GM19238 (cell line): ENCODE data around the gene ATAD2B.

Experiments
- DNase-seq: peaks from one replicate; pipeline ENCODE4 v3.0.0; 2011; ENCODE audit warnings: low spot score; ENCODE audit not compliant: insufficient read length

The ATAD2B gene

GRCh38 chr2:23912054-23912453, 14.9 kb downstream of the ATAD2B start:
- DNase-seq = no peak

GRCh38 chr2:23905155-23905554, 21.8 kb downstream of the ATAD2B start:
- DNase-seq = no peak

DNA sequence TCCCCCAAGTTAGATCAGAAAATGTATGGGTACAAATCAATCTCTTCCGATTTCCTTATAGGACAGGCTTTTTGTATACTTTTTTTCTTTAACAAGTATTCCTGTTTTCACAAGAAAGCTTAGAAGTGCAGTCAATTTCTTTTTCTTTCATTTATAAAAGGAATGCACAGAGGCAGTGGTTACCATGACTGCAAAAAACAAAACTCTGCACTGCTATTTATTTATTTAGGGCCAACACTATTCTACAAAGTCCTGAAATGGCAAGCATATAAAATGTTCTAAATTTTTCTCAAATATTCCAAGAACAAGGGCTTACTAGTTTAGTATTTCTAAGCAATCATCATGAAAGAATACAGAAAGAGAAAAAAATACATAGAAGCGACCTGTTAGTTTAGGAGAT, 22.2 kb downstream of the ATAD2B start:
- no peak for DNase-seq

- DNase-seq = no peak
Observed at GRCh38 chr2:23904215-23904614, 22.7 kb downstream of the ATAD2B start.

DNA sequence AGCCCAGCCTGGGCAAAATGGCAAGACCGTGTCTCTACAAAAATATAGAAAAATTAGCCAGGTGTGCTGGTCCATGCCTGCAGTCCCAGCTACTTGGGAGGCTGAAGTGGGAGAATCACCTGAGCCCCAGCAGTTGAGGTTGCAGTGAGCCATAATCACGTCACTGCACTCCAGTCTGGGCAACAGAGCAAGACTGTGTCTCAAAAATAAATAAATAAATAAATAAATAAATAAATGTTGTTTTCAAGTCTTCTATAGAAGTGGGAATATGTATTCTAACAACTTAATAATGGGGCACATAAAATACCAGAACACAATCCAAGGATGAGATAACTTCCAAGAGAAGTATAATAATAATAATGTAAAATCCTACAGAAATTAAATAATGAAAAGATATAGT, 23.9 kb downstream of the ATAD2B start:
- DNase-seq = no peak

GRCh38 chr2:23901966-23902846, 24.7 kb downstream of the ATAD2B start:
- no peak for DNase-seq

- DNase-seq = no peak
Observed at GRCh38 chr2:23900541-23901322, 26.2 kb downstream of the ATAD2B start.

DNA sequence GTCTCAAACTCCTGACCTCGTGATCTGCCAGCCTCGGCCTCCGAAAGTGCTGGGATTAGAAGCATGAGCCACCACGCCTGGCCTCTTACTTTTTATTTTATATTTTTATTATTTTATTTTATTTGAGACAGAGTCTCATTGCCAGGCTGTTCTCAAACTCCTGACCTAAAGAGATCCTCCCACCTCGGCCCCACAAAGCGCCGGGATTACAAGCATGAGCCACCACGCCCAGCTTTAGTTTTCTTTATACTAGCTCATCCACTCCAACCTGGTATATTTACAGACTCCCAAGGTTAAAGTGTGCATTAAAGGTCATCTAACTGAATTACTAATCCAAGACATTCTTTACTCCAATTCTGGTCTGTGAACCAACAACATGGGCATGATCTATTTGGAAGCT, 26.8 kb downstream of the ATAD2B start:
- no peak for DNase-seq

GRCh38 chr2:23871206-23871605, 55.7 kb downstream of the ATAD2B start:
- no peak for DNase-seq

DNA sequence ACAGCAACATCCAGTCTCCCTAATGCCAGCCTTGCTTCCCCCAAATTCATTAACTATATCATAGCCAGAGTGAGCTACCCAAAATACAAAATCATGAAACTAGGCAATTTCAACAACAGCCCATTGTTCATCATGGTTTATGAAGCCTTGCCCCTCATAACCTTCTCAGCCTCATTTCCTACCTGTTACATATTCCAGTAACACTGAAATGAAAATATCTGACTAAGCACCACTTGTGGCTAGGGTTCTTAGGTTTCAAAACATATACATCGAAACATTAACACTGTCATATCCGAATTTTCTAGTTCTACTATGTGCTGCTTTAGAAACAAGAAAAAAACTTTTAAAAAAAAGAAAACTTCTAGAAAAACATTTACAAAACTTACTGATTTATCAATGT, 59.5 kb downstream of the ATAD2B start:
- DNase-seq = no peak

DNA sequence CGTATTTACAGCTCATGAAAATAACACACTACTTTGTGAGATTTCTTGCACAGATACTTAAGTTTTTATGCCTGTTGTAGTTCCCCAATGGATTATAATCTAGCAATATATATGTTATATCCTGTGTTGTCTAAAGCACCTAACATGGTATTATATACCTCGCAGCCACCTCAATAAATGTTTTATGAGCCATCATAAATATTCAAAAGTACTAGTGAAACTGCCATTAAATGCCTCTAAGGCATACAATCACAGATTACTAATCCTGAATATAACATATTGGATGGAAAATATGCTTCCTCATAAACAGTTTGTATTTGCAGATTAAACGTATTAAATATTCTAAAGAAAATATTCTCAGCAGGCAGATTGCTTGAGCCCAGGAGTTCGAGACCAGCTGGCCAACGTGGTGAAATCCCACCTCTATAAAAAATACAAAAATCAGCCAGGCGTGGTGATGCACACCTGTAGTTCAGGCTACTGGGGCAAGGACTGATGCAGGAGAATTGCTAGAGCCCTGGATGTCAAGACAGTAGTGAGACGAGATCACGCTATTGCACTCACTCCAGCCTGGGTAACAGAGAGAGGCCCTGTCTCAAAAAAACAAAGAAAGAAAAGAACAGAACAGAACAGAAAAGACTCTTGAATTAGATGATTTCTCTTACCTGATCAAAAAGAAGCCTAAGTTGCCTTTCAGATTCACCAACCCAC, 64.1 kb downstream of the ATAD2B start:
- DNase-seq = no peak

GRCh38 chr2:23861952-23862351, 65.0 kb downstream of the ATAD2B start:
- DNase-seq = no peak

GRCh38 chr2:23859983-23860382, 66.9 kb downstream of the ATAD2B start:
- no peak for DNase-seq

DNA sequence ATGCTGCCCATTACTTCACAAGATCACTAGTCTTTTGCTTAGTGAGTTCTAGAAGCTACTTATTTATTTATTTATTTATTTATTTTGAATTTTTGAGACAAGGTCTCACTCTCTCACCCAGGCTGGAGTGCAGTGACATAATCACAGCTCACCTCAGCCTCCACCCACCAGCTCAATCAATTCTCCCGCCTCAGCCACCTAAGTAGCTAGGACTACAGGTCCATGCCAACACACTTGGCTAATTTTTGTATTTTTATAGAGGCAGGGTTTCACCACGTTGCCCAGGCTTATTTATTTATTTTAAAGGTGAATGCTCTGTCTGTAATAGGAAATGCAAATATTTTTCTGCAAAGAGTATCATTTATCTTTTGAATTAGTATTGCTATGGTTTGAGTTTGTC, 67.7 kb downstream of the ATAD2B start:
- no peak for DNase-seq

DNA sequence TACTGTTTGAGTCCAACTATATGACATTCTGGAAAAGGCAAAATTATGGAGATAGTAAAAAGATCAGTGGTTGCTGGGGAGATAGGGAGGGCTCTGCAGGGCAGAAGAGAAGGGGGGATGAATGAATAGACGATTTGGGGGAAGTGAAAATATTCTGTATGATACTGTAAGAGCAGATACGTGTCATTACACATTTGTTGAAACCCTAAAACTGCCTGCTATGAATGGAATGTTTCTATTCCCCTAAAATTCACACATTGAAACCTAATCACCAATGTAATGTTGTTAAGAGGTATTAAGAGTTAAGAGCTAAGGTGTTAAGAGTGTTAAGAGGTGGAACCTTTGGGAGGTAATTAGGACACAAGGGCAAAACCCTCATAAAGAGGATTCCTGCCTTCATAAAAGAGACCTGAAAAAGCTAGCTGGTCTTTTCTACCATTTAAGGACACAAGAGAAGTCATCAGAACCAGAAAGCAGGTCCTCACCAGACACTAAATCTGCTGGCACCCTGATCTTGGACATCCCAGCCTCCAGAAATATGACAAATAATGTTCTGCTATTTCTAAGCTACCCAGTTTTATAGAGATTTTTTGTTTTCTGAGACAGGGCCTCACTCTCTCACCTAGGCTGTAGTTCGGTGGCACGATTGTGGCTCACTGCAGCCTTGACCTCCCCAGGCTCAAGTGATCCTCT, 76.2 kb downstream of the ATAD2B start:
- no peak for DNase-seq

DNA sequence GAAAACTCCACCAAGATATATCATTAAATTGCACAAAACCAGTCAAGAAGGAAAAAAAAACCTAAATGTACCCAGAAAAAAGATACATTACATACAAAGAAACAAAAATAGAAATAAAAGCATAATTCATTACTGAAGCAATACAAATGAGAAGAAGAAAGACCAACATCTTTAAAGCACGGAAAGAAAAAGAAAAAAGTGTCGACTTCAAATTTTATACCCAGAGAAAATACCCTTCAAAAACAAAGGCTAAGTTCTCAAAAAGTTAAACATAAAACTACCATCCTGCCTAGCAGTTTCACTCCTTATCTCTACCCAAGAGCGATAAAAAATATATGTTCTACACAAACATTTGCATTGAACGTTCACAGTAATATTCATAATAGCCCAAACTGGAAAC, 82.0 kb downstream of the ATAD2B start:
- DNase-seq = no peak

GRCh38 chr2:23843051-23843976, 83.6 kb downstream of the ATAD2B start:
- DNase-seq = no peak

DNA sequence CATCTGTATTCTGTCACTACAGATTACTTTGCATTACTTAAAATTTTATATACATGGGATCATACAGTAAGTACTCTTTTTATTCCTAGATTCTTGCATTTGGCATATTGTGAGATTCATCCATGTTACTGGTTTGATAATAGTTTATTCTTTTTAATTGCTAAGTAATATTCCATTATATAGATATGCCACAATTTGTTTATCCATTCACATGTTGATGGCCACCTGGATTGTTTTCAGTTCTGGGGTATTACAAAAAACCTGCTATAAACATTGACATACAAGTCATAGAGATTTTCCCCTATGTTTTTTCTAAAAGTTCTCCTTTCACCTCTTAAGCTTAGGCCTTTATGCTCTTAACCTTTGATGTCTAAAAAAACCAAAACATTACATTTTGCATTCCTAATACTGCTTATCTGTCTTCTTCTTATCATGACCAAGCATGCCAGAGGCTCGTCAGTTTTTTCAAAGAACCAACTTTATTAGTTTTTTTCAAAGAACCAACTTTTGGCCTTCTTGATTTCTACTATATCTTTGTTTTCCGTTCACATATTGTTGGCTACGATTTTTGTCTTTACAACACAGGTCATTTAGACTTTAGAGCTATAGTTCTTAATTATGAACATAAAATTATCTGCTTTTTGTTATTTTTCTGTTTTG, 86.9 kb downstream of the ATAD2B start:
- no peak for DNase-seq

DNA sequence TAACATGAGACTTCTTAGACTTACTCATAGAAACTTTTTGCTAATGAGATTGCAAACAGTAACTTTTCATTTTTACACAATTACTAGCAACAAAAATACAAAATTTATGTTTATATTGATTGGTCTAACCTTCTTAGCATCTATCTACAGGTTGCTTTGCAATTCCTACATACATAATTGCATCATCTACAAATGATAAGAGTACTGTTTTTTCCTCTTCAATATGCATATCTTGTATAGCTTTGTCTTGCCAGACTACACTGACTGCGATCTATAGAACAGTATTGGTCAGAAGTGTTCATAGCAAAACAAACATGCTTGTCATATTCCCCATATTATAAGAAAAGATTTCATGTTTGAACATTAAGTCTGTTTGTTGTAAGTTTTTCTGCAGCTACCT, 87.9 kb downstream of the ATAD2B start:
- no peak for DNase-seq

DNA sequence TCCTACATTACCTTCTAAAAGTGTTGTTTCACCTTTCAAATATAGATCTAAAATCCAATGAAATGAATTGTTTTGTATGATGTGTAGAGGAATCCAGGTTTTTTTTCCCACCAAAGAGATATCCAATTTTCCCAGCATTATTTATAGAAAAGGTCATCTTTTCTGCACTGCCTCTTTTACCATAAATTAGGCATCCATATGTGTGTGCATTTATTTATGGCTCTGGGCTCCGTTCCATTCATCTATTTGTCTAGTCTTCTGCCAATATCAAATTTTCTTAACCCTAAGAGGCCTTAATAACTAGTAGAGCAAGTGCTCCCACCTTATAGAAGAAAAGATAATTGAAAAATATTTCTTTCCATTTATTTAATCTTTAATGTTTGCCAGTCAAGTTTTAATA, 88.3 kb downstream of the ATAD2B start:
- DNase-seq = no peak
